ENCODE measurements around the gene SMC5.

DNA sequence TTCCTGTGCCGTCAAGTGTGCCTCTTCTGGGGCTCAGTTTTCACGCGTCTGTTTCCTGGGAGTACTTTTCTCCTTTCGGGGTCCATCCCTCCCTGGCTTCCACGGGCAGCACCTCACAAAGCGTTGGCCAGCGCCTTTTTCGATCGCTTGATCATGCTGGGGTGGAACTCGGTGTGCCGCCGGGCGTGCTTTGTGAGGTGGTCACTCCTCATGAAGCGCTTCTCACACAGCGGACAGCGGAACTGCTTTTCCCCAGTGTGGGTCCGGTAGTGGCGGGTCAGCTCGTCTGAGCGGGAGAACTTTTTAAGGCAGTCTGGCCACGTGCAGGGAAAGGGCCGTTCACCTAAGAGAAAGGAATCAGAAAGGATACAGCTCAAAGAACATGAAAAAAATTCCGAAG, 128.9 kb downstream of the SMC5 start:
- TF ChIP-seq, protein P1, sequence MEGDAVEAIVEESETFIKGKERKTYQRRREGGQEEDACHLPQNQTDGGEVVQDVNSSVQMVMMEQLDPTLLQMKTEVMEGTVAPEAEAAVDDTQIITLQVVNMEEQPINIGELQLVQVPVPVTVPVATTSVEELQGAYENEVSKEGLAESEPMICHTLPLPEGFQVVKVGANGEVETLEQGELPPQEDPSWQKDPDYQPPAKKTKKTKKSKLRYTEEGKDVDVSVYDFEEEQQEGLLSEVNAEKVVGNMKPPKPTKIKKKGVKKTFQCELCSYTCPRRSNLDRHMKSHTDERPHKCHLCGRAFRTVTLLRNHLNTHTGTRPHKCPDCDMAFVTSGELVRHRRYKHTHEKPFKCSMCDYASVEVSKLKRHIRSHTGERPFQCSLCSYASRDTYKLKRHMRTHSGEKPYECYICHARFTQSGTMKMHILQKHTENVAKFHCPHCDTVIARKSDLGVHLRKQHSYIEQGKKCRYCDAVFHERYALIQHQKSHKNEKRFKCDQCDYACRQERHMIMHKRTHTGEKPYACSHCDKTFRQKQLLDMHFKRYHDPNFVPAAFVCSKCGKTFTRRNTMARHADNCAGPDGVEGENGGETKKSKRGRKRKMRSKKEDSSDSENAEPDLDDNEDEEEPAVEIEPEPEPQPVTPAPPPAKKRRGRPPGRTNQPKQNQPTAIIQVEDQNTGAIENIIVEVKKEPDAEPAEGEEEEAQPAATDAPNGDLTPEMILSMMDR (IDR thresholded peaks at IDR 0.05), result no peak
- TF ChIP-seq ZFX (IDR thresholded peaks at IDR 0.05; ENCODE audit: borderline replicate concordance), result no peak

All from 22Rv1 (cell line).